Astrocyte of the spinal cord (primary cell): ENCODE data around the gene CHRNA4.
"Not testable (repeated sequence)": the region's sequence is repeated elsewhere in the genome, so short reads cannot be mapped to it uniquely, and the experiment has no call there.

Experiments
- DNase-seq: peaks from one replicate; pipeline ENCODE4 v3.0.0; 2011; ENCODE audit warnings: low read depth, low spot score
- H3K4me3 ChIP-seq: 2 replicates; pipeline ENCODE4 v1.5.1; 2011; ENCODE audit warnings: low read depth, mild to moderate bottlenecking, low read length, moderate library complexity
- CTCF ChIP-seq: IDR thresholded peaks from 2 replicates; pipeline ENCODE4 v1.5.1; 2012; ENCODE audit warnings: low read depth, mild to moderate bottlenecking, low read length, inconsistent platforms
- in situ Hi-C: cut with HindIII; loops from 2 replicates; pipeline ENCODE4 v1.10.0; 2017; ENCODE audit warnings: low sequenced_read_pairs

Gene CHRNA4

GRCh38 chr20:63308218-63308911, 52.8 kb downstream of the CHRNA4 start:
- TF ChIP-seq CTCF: no peak
- H3K4me3 ChIP-seq: no peak overlapping the region
- DNase-seq: no peak
- in situ Hi-C loops: no loop called here

- no peak for TF ChIP-seq CTCF
- in situ Hi-C loops: no loop called here
- DNase-seq: no peak
- H3K4me3 ChIP-seq: no peak overlapping the region
Measured at GRCh38 chr20:63307538-63308217, 53.5 kb downstream of the CHRNA4 start.

GRCh38 chr20:63306673-63307537, 54.2 kb downstream of the CHRNA4 start:
- H3K4me3 ChIP-seq: no peak overlapping the region
- no peak for DNase-seq
- no peak for TF ChIP-seq CTCF
- in situ Hi-C loops: no loop called here

GRCh38 chr20:63305933-63306672, 55.0 kb downstream of the CHRNA4 start:
- DNase-seq, in situ Hi-C loops, H3K4me3 ChIP-seq: not testable (repeated sequence)

GRCh38 chr20:63305393-63305792, 55.8 kb downstream of the CHRNA4 start:
- no peak for TF ChIP-seq CTCF
- in situ Hi-C loops: no loop called here
- no peak overlapping the region for H3K4me3 ChIP-seq
- DNase-seq: no peak

GRCh38 chr20:63303095-63303666, 58.0 kb downstream of the CHRNA4 start:
- in situ Hi-C loops: no loop called here

More at GRCh38 chr20:63303095-63303666, 58.0 kb downstream of the CHRNA4 start:
- TF ChIP-seq CTCF: no peak
- no peak overlapping the region for H3K4me3 ChIP-seq
- no peak for DNase-seq
